Adipocyte (in vitro differentiated cells): ENCODE data around the gene RAP1GAP.

Experiments used
- DNase-seq: peaks from one replicate; pipeline ENCODE4 v3.0.0-alpha.2; 2015; ENCODE audit warnings: low read depth
- H3K27me3 ChIP-seq: replicated peaks from 2 replicates; pipeline ENCODE4 v1.7.0; 2013; ENCODE audit warnings: mild to moderate bottlenecking, low read length, moderate library complexity; ENCODE audit not compliant: control insufficient read depth, insufficient read depth
- H3K36me3 ChIP-seq: 2 replicates; pipeline ENCODE4 v1.7.0; 2013; ENCODE audit warnings: low read length, mild to moderate bottlenecking, moderate library complexity; ENCODE audit not compliant: control insufficient read depth, insufficient read depth, severe bottlenecking
- H3K4me1 ChIP-seq: 2 replicates; pipeline ENCODE4 v1.7.0; 2013; ENCODE audit warnings: mild to moderate bottlenecking, low read length, moderate library complexity; ENCODE audit not compliant: control insufficient read depth, insufficient read depth
- H3K4me3 ChIP-seq: 2 replicates; pipeline ENCODE4 v1.7.0; 2013; ENCODE audit warnings: mild to moderate bottlenecking, low read length, moderate library complexity
- H3K9ac ChIP-seq: 2 replicates; pipeline ENCODE4 v1.7.0; 2013; ENCODE audit warnings: mild to moderate bottlenecking, low read length, moderate library complexity
- H3K9me3 ChIP-seq: 2 replicates; pipeline ENCODE4 v1.7.0; 2013; ENCODE audit warnings: mild to moderate bottlenecking, low read length, moderate library complexity; ENCODE audit not compliant: control insufficient read depth

RAP1GAP gene

DNA sequence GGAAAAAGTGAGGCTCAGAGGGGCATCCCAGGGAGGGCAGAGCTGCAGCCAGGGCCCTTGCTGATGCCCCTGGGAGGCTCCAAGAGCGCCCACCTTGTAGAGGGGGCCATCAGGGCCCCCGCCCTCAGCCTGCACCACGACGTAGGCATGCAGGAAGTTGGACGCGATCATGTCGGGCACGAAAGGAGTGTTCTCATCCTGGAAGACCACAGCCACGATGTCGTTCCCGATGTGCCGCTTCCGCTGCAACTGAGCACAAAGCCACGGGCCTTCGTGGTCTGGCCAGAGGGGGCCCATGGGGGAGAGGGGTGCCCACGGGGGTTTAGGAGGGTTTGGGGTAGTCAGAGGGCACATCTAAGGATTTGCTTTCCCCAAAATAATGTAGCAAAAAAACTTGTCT lies 59.1 kb downstream of the RAP1GAP start:
- no peak for DNase-seq
- Histone ChIP-seq H3K4me3 (no peak overlapping the region), H3K27me3 (peaks cover 25% of the 10 kb centered on the region), H3K9ac (no peak overlapping the region), H3K4me1 (no peaks in the 10 kb centered on the region), H3K36me3 (no peaks in the 10 kb centered on the region), H3K9me3 (no peaks in the 10 kb centered on the region)

DNA sequence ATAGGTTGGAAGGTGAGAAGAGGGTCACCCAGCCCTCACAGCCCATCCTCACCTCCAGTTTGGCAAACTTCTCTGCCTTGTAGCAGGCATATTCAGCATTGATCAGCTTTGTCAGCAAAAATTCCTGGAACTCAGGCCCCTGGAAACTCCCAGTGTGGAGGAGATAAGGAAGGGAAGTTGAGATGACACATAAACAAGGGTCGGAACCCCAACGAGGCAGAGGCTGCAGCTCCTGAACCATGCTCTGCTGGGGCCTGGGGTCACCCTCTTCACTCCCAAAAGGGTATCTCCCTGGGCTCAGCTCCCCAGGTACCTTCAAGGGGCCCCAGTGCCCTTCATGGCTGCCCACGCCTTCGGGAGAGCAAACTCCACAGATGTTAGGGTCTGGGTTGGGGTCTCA lies 60.4 kb downstream of the RAP1GAP start:
- no peaks in the 10 kb centered on the region for H3K9me3 ChIP-seq
- no peak for DNase-seq

DNA sequence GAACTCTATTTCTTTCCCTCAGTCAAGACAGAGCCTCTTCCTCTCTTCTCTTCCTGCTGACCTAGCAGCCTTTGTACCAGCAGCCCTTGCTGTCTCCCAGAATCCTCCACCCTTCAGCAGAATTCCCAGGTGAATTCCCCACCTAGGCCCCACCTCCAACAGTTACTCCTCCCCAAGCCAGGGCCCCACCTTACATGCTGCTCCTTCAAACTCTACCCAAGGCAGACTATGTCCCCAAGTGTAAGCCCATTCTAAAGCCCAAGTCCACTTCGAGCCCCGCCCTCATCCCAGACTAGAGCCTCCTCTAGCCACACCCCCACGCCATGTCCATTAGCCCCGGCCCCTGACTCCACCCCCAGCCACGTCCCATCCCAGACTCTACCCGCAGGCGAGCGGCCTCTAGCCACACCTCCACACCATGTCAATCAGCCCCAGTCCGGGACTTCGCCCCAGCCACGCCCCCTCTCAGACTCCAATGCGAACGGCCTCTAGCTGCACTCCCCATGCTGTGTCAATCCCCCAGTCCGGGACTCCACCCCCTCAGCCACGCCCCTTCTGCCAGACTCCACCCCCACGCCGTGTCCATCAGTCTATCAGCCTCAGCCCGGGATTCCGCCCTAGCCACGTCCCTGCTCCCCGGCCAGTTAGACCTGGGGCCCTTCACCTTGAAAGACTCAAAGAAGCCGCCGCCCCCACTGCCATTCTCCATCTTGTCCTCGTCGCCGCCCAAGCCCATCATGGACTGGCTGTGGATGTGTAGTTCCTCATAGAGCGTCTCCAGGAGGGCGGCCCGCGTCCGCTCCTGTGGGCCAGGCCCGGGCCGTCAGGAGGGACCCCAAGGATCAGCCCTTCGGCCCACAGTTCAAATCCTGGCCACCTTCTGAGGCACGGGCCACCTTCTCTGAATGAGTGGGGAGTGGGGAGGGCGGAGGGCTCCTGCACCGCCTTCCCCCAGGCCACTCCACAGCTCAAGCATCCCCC lies 61.3 kb downstream of the RAP1GAP start:
- peak; percentile 51 for DNase-seq
- Histone ChIP-seq H3K36me3 (no peaks in the 10 kb centered on the region), H3K9me3 (no peaks in the 10 kb centered on the region), H3K4me3 (no peak overlapping the region), H3K27me3 (peaks cover 26% of the 10 kb centered on the region), H3K4me1 (no peaks in the 10 kb centered on the region), H3K9ac (no peak overlapping the region)

More for the DNA sequence above, 60.4 kb downstream of the RAP1GAP start:
- no peaks in the 10 kb centered on the region for H3K36me3 ChIP-seq
- H3K9ac ChIP-seq = no peak overlapping the region
- no peak overlapping the region for H3K4me3 ChIP-seq
- H3K27me3 ChIP-seq = peaks cover 31% of the 10 kb centered on the region
- no peaks in the 10 kb centered on the region for H3K4me1 ChIP-seq

- Histone ChIP-seq H3K36me3 (no peaks in the 10 kb centered on the region), H3K27me3 (peaks cover 31% of the 10 kb centered on the region), H3K4me3 (no peak overlapping the region), H3K9ac (no peak overlapping the region), H3K9me3 (no peaks in the 10 kb centered on the region), H3K4me1 (no peaks in the 10 kb centered on the region)
- DNase-seq = no peak
These were observed 63.0 kb downstream of the RAP1GAP start for GRCh38 chr1:21605964-21606705.

DNA sequence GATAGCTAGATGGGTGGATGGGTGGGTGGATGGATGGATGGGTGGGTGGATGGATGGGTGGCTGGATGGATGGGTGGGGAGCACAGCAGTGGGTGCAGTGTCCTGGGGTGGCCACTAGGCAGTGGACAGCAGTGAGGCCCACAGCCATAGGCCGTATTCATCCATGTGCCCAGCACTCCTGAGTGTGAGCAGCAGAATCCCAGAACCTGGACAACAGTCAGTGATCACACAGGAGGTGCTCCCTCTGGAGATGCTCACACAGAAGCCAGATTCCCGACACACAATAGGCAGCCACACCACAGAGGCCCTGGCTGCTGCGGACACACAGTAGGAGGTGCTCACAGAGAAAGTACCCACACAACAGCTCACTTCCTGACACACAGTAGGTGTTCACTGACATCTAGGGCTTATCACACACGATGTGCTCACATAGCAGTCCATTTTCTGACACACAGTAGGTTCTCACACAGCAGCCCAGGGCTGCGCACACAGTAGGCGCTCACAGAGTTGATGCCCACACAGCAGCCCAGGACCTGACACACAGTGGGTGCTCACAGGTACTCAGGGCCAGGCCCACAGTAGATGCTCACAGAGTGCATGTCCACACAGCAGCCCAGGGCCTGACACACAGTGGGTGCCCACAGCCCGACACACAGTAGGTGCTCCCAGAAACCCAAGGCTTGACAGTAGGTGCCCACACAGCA lies 64.0 kb downstream of the RAP1GAP start:
- Histone ChIP-seq H3K27me3 (peaks cover 38% of the 10 kb centered on the region), H3K4me1 (no peaks in the 10 kb centered on the region), H3K9ac (no peak overlapping the region), H3K36me3 (no peaks in the 10 kb centered on the region), H3K4me3 (no peak overlapping the region), H3K9me3 (no peaks in the 10 kb centered on the region)
- no peak for DNase-seq

- Histone ChIP-seq H3K9ac (no peak overlapping the region), H3K4me3 (no peak overlapping the region), H3K9me3 (no peaks in the 10 kb centered on the region), H3K27me3 (peaks cover 43% of the 10 kb centered on the region), H3K4me1 (no peaks in the 10 kb centered on the region), H3K36me3 (no peaks in the 10 kb centered on the region)
- peak; percentile 24 for DNase-seq
These were observed 64.8 kb downstream of the RAP1GAP start for GRCh38 chr1:21604208-21604957.

- Histone ChIP-seq H3K4me3 (no peak overlapping the region), H3K9ac (no peak overlapping the region), H3K9me3 (no peaks in the 10 kb centered on the region), H3K4me1 (no peaks in the 10 kb centered on the region), H3K27me3 (peaks cover 46% of the 10 kb centered on the region), H3K36me3 (no peaks in the 10 kb centered on the region)
- DNase-seq = no peak
These were observed 65.7 kb downstream of the RAP1GAP start for GRCh38 chr1:21603177-21604138.

DNA sequence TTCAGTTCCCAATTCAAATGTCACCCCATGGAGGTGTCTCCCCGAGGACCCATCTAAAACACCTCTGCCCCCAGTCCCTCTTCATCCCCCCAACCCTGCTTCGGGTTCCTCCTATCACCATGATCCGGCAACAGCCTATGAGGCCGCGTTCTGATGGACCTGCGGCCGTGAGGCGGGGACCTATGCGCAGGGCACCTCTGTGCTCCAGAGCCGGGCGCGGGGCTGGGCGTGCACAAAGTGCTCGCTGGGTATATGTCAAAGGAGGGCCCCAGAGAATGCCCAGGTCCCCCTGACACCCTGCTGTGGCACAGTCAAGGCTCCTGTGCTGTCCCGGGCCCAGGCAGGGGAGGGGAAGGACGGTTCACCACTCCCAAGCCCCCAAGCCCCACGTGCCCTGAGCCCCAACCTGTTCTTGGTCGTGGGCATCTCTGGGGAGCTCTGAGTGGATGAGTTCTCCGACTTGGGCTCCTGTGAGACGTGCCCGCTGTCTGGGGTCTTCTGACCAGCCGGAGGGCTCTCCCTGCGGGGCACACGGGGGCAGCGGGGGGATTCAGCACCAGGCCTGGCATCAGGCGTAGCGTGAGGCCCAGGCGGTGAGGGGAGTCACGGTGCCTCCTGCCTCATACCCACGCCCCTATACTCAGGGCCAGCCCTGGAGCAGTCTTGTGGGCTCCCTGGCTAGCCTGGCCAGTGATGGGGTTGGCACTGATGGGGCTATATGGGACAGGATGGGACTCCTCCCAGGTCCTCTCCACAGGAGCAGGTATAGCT lies 67.7 kb downstream of the RAP1GAP start:
- H3K9ac ChIP-seq = no peak overlapping the region
- H3K4me3 ChIP-seq = no peak overlapping the region
- peaks cover 50% of the 10 kb centered on the region for H3K27me3 ChIP-seq
- no peaks in the 10 kb centered on the region for H3K36me3 ChIP-seq
- DNase-seq = no peak
- no peaks in the 10 kb centered on the region for H3K4me1 ChIP-seq
- H3K9me3 ChIP-seq = no peaks in the 10 kb centered on the region

DNA sequence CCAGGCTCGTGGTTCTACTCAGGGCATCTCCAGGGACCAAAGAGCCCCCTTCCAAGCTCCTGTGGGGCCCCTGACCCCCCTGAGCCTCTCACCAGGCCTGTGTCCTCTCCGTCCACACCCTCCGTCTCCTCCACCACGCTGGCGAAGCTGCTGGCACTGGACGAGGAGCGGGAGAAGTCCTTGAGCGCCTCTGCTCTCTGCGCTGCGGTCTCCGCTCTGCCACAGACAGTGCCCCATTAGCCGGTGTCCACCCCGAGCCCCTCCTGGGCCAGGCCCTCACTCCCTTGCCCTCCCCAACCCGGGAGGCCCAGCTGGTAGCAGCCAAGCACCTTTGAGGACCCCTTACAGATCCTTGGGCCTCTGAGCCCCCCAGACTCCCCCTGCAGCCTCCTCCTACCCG lies 69.8 kb downstream of the RAP1GAP start:
- Histone ChIP-seq H3K4me3 (no peak overlapping the region), H3K27me3 (peaks cover 49% of the 10 kb centered on the region), H3K9me3 (no peaks in the 10 kb centered on the region), H3K9ac (no peak overlapping the region), H3K36me3 (no peaks in the 10 kb centered on the region), H3K4me1 (no peaks in the 10 kb centered on the region)
- no peak for DNase-seq
